Measurements from ENCODE around the gene KIF18B. TPM values are rescaled to one million over a fixed set of nuclear protein-coding genes. Genes with fewer than 3 reads are reported as not detected.

Gene KIF18B
- polyA plus RNA-seq, 2 of the 4 experiments (the other 2 are of a cell fraction) = 19.6 to 41.7 TPM

- TF ChIP-seq ELK1 (IDR thresholded peaks at IDR 0.05; ENCODE audit: low read depth, low read length) = no peak
- TF ChIP-seq SMC3 (IDR thresholded peaks at IDR 0.05) = no peak
- no peak for TF ChIP-seq TP53 (CRISPR knock-in tag; IDR thresholded peaks at IDR 0.05)
- 0 out of 2 replicates have a peak, but pooled peaks have one; percentile 32 for TF ChIP-seq NFE2L2 (conservative IDR thresholded peaks at IDR 0.05; ENCODE audit: low read length)
- TF ChIP-seq, protein P1, sequence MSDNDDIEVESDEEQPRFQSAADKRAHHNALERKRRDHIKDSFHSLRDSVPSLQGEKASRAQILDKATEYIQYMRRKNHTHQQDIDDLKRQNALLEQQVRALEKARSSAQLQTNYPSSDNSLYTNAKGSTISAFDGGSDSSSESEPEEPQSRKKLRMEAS (IDR thresholded peaks at IDR 0.05) = 0 out of 2 replicates have a peak, but pooled peaks have one; percentile 35
- TF ChIP-seq ZC3H11A (IDR thresholded peaks at IDR 0.05) = no peak
- no peak for TF ChIP-seq CBX8 (IDR thresholded peaks at IDR 0.05)
- TF ChIP-seq RAD21 (conservative IDR thresholded peaks at IDR 0.05 in 1 of 2, IDR thresholded peaks at IDR 0.05 in 1 of 2) = 0 out of 5 replicates have a peak, but pooled peaks of 1 of the 2 experiments have one; percentile 16
- no peak for TF ChIP-seq MYC (IDR thresholded peaks at IDR 0.05; ENCODE audit: borderline replicate concordance, low read length)
- peak; percentile 71 for TF ChIP-seq HES2 (IDR thresholded peaks at IDR 0.05)
- no peak for TF ChIP-seq HOXB13 (CRISPR knock-in tag; IDR thresholded peaks at IDR 0.05; ENCODE audit: low read depth)
- no peak for TF ChIP-seq HEYL (CRISPR knock-in tag; IDR thresholded peaks at IDR 0.05)
- no peak for TF ChIP-seq FOSB (CRISPR knock-in tag; IDR thresholded peaks at IDR 0.05)
- TF ChIP-seq ZNF302 (CRISPR knock-in tag; IDR thresholded peaks at IDR 0.05) = no peak
- no peak for TF ChIP-seq KDM1A (IDR thresholded peaks at IDR 0.05; ENCODE audit: low read depth)
- no peak for TF ChIP-seq MAZ (IDR thresholded peaks at IDR 0.05; ENCODE audit: borderline replicate concordance, low read depth, low read length)
- TF ChIP-seq TFCP2L1 (CRISPR knock-in tag; IDR thresholded peaks at IDR 0.05) = no peak
- TF ChIP-seq HDAC2 (IDR thresholded peaks at IDR 0.05) = no peak
- no peak for TF ChIP-seq POLR2A (IDR thresholded peaks at IDR 0.05; ENCODE audit: low read length)
- TF ChIP-seq KDM5A (IDR thresholded peaks at IDR 0.05) = no peak
- TF ChIP-seq FOSL2 (IDR thresholded peaks at IDR 0.05) = peak; percentile 69
- TF ChIP-seq FOSL2 (CRISPR knock-in tag; IDR thresholded peaks at IDR 0.05) = peak; percentile 82
- TF ChIP-seq RARB (CRISPR knock-in tag; IDR thresholded peaks at IDR 0.05) = no peak
- no peak for TF ChIP-seq NR3C1 (IDR thresholded peaks at IDR 0.05)
- TF ChIP-seq EP300 (IDR thresholded peaks at IDR 0.05) = peak; percentile 44 to 75; a peak in 1 of 5 replicates
- TF ChIP-seq, protein P2, sequence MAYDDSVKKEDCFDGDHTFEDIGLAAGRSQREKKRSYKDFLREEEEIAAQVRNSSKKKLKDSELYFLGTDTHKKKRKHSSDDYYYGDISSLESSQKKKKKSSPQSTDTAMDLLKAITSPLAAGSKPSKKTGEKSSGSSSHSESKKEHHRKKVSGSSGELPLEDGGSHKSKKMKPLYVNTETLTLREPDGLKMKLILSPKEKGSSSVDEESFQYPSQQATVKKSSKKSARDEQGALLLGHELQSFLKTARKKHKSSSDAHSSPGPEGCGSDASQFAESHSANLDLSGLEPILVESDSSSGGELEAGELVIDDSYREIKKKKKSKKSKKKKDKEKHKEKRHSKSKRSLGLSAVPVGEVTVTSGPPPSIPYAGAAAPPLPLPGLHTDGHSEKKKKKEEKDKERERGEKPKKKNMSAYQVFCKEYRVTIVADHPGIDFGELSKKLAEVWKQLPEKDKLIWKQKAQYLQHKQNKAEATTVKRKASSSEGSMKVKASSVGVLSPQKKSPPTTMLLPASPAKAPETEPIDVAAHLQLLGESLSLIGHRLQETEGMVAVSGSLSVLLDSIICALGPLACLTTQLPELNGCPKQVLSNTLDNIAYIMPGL (CRISPR knock-in tag; IDR thresholded peaks at IDR 0.05; ENCODE audit: borderline replicate concordance) = no peak
- no peak for TF ChIP-seq EHMT2 (IDR thresholded peaks at IDR 0.05; ENCODE audit: low read depth)
- TF ChIP-seq, protein P3, sequence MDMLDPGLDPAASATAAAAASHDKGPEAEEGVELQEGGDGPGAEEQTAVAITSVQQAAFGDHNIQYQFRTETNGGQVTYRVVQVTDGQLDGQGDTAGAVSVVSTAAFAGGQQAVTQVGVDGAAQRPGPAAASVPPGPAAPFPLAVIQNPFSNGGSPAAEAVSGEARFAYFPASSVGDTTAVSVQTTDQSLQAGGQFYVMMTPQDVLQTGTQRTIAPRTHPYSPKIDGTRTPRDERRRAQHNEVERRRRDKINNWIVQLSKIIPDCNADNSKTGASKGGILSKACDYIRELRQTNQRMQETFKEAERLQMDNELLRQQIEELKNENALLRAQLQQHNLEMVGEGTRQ (IDR thresholded peaks at IDR 0.05) = no peak
- TF ChIP-seq RFX5 (IDR thresholded peaks at IDR 0.05) = no peak
- TF ChIP-seq HOXB5 (CRISPR knock-in tag; IDR thresholded peaks at IDR 0.05) = no peak
- TF ChIP-seq MAFK (IDR thresholded peaks at IDR 0.05; ENCODE audit: partially characterized antibody) = peak; percentile 85
- no peak for TF ChIP-seq E2F6 (IDR thresholded peaks at IDR 0.05; ENCODE audit: borderline replicate concordance, low read depth)
- TF ChIP-seq CEBPB (IDR thresholded peaks at IDR 0.05) = peak; percentile 87 to 95
- no peak for TF ChIP-seq HOXA7 (CRISPR knock-in tag; IDR thresholded peaks at IDR 0.05)
- TF ChIP-seq NPAS2 (CRISPR knock-in tag; IDR thresholded peaks at IDR 0.05; ENCODE audit: borderline replicate concordance) = no peak
- peak; percentile 91 for TF ChIP-seq JUNB (IDR thresholded peaks at IDR 0.05)
- TF ChIP-seq, protein P4, sequence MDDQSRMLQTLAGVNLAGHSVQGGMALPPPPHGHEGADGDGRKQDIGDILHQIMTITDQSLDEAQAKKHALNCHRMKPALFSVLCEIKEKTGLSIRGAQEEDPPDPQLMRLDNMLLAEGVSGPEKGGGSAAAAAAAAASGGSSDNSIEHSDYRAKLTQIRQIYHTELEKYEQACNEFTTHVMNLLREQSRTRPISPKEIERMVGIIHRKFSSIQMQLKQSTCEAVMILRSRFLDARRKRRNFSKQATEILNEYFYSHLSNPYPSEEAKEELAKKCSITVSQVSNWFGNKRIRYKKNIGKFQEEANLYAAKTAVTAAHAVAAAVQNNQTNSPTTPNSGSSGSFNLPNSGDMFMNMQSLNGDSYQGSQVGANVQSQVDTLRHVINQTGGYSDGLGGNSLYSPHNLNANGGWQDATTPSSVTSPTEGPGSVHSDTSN (IDR thresholded peaks at IDR 0.05) = no peak
- TF ChIP-seq, protein P5, sequence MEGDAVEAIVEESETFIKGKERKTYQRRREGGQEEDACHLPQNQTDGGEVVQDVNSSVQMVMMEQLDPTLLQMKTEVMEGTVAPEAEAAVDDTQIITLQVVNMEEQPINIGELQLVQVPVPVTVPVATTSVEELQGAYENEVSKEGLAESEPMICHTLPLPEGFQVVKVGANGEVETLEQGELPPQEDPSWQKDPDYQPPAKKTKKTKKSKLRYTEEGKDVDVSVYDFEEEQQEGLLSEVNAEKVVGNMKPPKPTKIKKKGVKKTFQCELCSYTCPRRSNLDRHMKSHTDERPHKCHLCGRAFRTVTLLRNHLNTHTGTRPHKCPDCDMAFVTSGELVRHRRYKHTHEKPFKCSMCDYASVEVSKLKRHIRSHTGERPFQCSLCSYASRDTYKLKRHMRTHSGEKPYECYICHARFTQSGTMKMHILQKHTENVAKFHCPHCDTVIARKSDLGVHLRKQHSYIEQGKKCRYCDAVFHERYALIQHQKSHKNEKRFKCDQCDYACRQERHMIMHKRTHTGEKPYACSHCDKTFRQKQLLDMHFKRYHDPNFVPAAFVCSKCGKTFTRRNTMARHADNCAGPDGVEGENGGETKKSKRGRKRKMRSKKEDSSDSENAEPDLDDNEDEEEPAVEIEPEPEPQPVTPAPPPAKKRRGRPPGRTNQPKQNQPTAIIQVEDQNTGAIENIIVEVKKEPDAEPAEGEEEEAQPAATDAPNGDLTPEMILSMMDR (IDR thresholded peaks at IDR 0.05) = no peak
Measured at GRCh38 chr17:44940317-44940716, 7.3 kb downstream of the KIF18B start (continued).
